ENCODE results near the gene TGFB1I1.
"Not testable (repeated sequence)": the region's sequence is repeated elsewhere in the genome, so short reads cannot be mapped to it uniquely, and the experiment has no call there.

TGFB1I1 gene

GRCh38 chr16:31435341-31436220 lies 36.4 kb upstream of the TGFB1I1 start:
- H3K27me3 ChIP-seq (ENCODE audit: control insufficient read depth, insufficient read depth, low read length), result no peaks in the 10 kb centered on the region
- H3K36me3 ChIP-seq (ENCODE audit: control insufficient read depth, insufficient read depth, low read length), result no peaks in the 10 kb centered on the region
- no peaks in the 10 kb centered on the region for H3K9me3 ChIP-seq (ENCODE audit: control insufficient read depth, low read length)
- H3K4me2 ChIP-seq (ENCODE audit: low read length), result no peak overlapping the region
- H3K27ac ChIP-seq, result no peak overlapping the region
- TF ChIP-seq, protein P1, sequence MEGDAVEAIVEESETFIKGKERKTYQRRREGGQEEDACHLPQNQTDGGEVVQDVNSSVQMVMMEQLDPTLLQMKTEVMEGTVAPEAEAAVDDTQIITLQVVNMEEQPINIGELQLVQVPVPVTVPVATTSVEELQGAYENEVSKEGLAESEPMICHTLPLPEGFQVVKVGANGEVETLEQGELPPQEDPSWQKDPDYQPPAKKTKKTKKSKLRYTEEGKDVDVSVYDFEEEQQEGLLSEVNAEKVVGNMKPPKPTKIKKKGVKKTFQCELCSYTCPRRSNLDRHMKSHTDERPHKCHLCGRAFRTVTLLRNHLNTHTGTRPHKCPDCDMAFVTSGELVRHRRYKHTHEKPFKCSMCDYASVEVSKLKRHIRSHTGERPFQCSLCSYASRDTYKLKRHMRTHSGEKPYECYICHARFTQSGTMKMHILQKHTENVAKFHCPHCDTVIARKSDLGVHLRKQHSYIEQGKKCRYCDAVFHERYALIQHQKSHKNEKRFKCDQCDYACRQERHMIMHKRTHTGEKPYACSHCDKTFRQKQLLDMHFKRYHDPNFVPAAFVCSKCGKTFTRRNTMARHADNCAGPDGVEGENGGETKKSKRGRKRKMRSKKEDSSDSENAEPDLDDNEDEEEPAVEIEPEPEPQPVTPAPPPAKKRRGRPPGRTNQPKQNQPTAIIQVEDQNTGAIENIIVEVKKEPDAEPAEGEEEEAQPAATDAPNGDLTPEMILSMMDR (IDR thresholded peaks at IDR 0.05), result no peak
- H2AFZ ChIP-seq, result no peak overlapping the region
- no peak overlapping the region for H3K9ac ChIP-seq
- no peaks in the 10 kb centered on the region for H3K4me1 ChIP-seq
- no peak overlapping the region for H3K4me3 ChIP-seq (ENCODE audit: low read depth, low read length)
- H3K79me2 ChIP-seq, result no peaks in the 10 kb centered on the region

DNA sequence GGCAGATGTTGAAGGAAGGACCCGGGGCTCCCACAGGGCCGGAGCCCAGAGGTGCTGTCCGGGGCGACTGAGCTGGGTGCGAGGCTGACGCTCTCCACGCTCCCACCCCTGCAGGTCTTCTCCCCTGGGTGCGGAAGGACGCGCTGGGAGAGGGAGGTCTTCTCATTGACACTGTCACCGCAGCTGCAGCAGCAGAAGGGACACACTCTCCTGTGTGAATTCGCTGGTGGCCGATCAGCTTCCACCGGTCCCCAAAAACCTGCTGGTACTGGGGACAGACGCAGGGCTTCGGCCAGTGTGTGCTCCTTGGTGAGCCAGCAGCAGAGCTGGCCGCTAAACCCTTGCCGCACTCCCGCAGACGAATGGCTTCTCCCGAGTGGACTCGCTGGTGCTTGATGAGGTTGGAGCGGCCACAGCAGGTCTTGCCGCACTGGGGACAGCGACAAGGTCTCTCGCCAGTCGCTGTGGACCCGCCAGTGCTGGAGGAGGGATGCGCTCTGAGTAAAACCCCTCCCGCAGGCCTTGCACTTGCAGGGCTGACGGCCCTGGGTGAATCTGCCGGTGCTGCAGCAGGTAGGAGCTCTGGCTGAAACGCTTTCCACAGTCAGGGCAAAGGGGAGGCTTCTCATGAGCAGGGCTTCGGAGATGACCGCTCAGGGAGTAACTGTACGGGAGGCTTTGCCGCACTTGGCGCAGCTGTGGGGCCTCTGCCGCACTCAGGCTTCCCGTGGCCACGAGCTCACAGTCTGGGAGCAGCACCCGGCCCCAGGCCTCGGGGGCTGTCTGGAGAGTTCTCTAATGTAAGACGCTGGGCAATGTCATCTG lies 35.5 kb upstream of the TGFB1I1 start:
- Histone ChIP-seq H3K27me3 (ENCODE audit: control insufficient read depth, insufficient read depth, low read length) (no peaks in the 10 kb centered on the region), H3K9me3 (ENCODE audit: control insufficient read depth, low read length) (no peaks in the 10 kb centered on the region), H3K4me2 (ENCODE audit: low read length) (no peak overlapping the region), H3K79me2 (no peaks in the 10 kb centered on the region), H3K36me3 (ENCODE audit: control insufficient read depth, insufficient read depth, low read length) (no peaks in the 10 kb centered on the region), H3K9ac (no peak overlapping the region), H3K4me3 (ENCODE audit: low read depth, low read length) (no peak overlapping the region), H2AFZ (no peak overlapping the region), H3K4me1 (no peaks in the 10 kb centered on the region), H3K27ac (no peak overlapping the region)
- TF ChIP-seq, protein P1 (IDR thresholded peaks at IDR 0.05), result no peak

GRCh38 chr16:31438414-31438813 lies 33.5 kb upstream of the TGFB1I1 start:
- Histone ChIP-seq H2AFZ (no peak overlapping the region), H3K4me1 (no peaks in the 10 kb centered on the region), H3K27ac (no peak overlapping the region), H3K4me3 (ENCODE audit: low read depth, low read length) (no peak overlapping the region), H3K79me2 (no peaks in the 10 kb centered on the region), H3K9me3 (ENCODE audit: control insufficient read depth, low read length) (no peaks in the 10 kb centered on the region), H3K9ac (no peak overlapping the region), H3K27me3 (ENCODE audit: control insufficient read depth, insufficient read depth, low read length) (no peaks in the 10 kb centered on the region), H3K36me3 (ENCODE audit: control insufficient read depth, insufficient read depth, low read length) (no peaks in the 10 kb centered on the region), H3K4me2 (ENCODE audit: low read length) (no peak overlapping the region)
- TF ChIP-seq, protein P1 (IDR thresholded peaks at IDR 0.05), result no peak

GRCh38 chr16:31439023-31439422 lies 32.9 kb upstream of the TGFB1I1 start:
- H3K4me3 ChIP-seq (ENCODE audit: low read depth, low read length); H3K27ac ChIP-seq; H3K79me2 ChIP-seq; H3K36me3 ChIP-seq (ENCODE audit: control insufficient read depth, insufficient read depth, low read length); H2AFZ ChIP-seq; H3K4me1 ChIP-seq; H3K9me3 ChIP-seq (ENCODE audit: control insufficient read depth, low read length); H3K4me2 ChIP-seq (ENCODE audit: low read length); H3K9ac ChIP-seq; H3K27me3 ChIP-seq (ENCODE audit: control insufficient read depth, insufficient read depth, low read length): not testable (repeated sequence)

DNA sequence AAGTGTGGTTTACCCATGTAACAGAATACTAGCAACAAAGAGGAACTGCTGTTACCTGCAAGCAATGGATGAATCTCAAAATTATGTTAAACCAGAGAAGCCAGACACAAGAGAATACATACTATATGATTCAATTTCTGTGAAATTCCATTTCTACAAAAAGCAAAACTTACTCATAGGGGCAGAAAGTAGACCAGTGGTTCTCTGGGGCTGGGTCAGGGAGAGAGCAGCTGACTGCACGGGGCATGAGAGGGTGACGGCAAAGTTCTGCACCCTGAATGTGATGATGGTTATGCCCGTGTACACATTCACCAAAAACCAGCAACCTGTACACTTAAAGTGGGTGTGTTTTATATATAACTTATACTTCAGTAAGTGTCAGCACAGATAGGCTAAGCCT lies 32.4 kb upstream of the TGFB1I1 start:
- H3K4me3 ChIP-seq (ENCODE audit: low read depth, low read length), result no peak overlapping the region
- H3K27ac ChIP-seq, result no peak overlapping the region
- H3K4me1 ChIP-seq, result no peaks in the 10 kb centered on the region
- no peak overlapping the region for H3K4me2 ChIP-seq (ENCODE audit: low read length)
- peaks cover 4% of the 10 kb centered on the region for H3K79me2 ChIP-seq
- H3K9me3 ChIP-seq (ENCODE audit: control insufficient read depth, low read length), result no peaks in the 10 kb centered on the region
- no peak overlapping the region for H3K9ac ChIP-seq
- no peaks in the 10 kb centered on the region for H3K36me3 ChIP-seq (ENCODE audit: control insufficient read depth, insufficient read depth, low read length)
- TF ChIP-seq, protein P1 (IDR thresholded peaks at IDR 0.05), result no peak
- H2AFZ ChIP-seq, result no peak overlapping the region
- H3K27me3 ChIP-seq (ENCODE audit: control insufficient read depth, insufficient read depth, low read length), result no peaks in the 10 kb centered on the region

Measured in parathyroid adenoma (tissue), 2 donors.